SK-N-SH (cell line): ENCODE measurements around the gene BMPR1A. TPM values are rescaled to one million over a fixed set of nuclear protein-coding genes. Genes with fewer than 3 reads are reported as not detected.

Source experiments
- CTCF ChIA-PET: fragments of 300-600, 350-600 bp; formaldehyde crosslinking; extraction: SDS; loops from one replicate; lab custom pipeline; 2021; lab: Yijun Ruan, JAX
- POLR2A ChIA-PET: fragments of 350-600 bp; sonication (Branson Sonifier 250); formaldehyde crosslinking; extraction: SDS; loops from one replicate; lab custom pipeline; 2020; ENCODE audit warnings: antibody characterized with exemption, inconsistent platforms; lab: Yijun Ruan, JAX
- DNase-seq: peaks from one replicate; pipeline ENCODE4 v3.0.0; 2012
- H2AFZ ChIP-seq: fragments of 200-600 bp; sonication (generic); 2 replicates; pipeline ENCODE4 v1.8.1; 2016; ENCODE audit warnings: antibody characterized with exemption, mild to moderate bottlenecking, low read depth
- H3F3A ChIP-seq: fragments of 200-600 bp; sonication (generic); replicated peaks from 2 replicates; pipeline ENCODE3; 2016; ENCODE audit warnings: antibody characterized with exemption, mild to moderate bottlenecking; ENCODE audit not compliant: insufficient read depth
- H3K27ac ChIP-seq, 2 experiments: fragments of 200-500 bp in 1 of 2; fragments of 200-600 bp in 1 of 2; sonication (Bioruptor generic) in 1 of 2; sonication (generic), shearing (Covaris generic) in 1 of 2; 2 replicates each; pipeline versions ENCODE4 v1.5.1 to v1.6.1; 2014 to 2016; ENCODE audit warnings: low read depth in 2 of 2, inconsistent platforms in 1 of 2, low read length in 1 of 2, mild to moderate bottlenecking in 1 of 2, mixed read lengths in 1 of 2
- H3K27me3 ChIP-seq: fragments of 200-600 bp; sonication (generic), shearing (Covaris generic); 2 replicates; pipeline ENCODE4 v1.6.1; 2016; ENCODE audit warnings: mixed run types; ENCODE audit not compliant: insufficient read depth
- H3K36me3 ChIP-seq, 2 experiments: fragments of 200-500 bp in 1 of 2; fragments of 200-600 bp in 1 of 2; sonication (Bioruptor generic) in 1 of 2; sonication (generic) in 1 of 2; replicated peaks in 1 of 2; 2 replicates each; pipeline versions ENCODE3 to v1.5.1; 2014 to 2016; ENCODE audit warnings: low read length in 1 of 2, mild to moderate bottlenecking in 1 of 2; ENCODE audit not compliant: insufficient read depth in 2 of 2, control insufficient read depth in 1 of 2
- H3K4me1 ChIP-seq, 2 experiments: fragments of 200-500 bp in 1 of 2; fragments of 200-600 bp in 1 of 2; sonication (Bioruptor generic) in 1 of 2; sonication (generic), shearing (Covaris generic) in 1 of 2; 2 replicates each; pipeline versions ENCODE4 v1.5.1 to v1.6.1; 2014 to 2016; ENCODE audit warnings: low read depth in 1 of 2, low read length in 1 of 2, mixed run types in 1 of 2; ENCODE audit not compliant: insufficient read depth in 2 of 2, control insufficient read depth in 1 of 2
- H3K4me2 ChIP-seq: fragments of 200-600 bp; sonication (generic), shearing (Covaris generic); 2 replicates; pipeline ENCODE4 v1.6.1; 2017; ENCODE audit warnings: mixed run types
- H3K4me3 ChIP-seq, 2 experiments: fragments of 200-500 bp in 1 of 2; fragments of 200-600 bp in 1 of 2; sonication (Bioruptor generic) in 1 of 2; sonication (generic), shearing (Covaris generic) in 1 of 2; 2 replicates each; pipeline versions ENCODE4 v1.5.1 to v1.8.1; 2014 to 2016; ENCODE audit warnings: low read depth in 2 of 2, inconsistent platforms in 1 of 2, low read length in 1 of 2, mild to moderate bottlenecking in 1 of 2, mixed read lengths in 1 of 2, moderate library complexity in 1 of 2
- H3K79me2 ChIP-seq: fragments of 200-600 bp; sonication (generic); 2 replicates; pipeline ENCODE4 v1.8.1; 2017; ENCODE audit warnings: mild to moderate bottlenecking; ENCODE audit not compliant: insufficient read depth
- H3K9ac ChIP-seq: fragments of 200-600 bp; sonication (generic); 2 replicates; pipeline ENCODE4 v1.6.1; 2017; ENCODE audit warnings: mixed run types
- H3K9me2 ChIP-seq: fragments of 200-600 bp; sonication (generic); 2 replicates; pipeline ENCODE4 v1.6.1; 2017; ENCODE audit warnings: mixed run types
- H3K9me3 ChIP-seq: fragments of 200-600 bp; sonication (generic); 2 replicates; pipeline ENCODE4 v1.6.1; 2017; ENCODE audit warnings: mixed run types, mild to moderate bottlenecking, moderate library complexity
- H4K20me1 ChIP-seq: fragments of 200-600 bp; sonication (generic); 2 replicates; pipeline ENCODE4 v1.6.1; 2017; ENCODE audit warnings: mild to moderate bottlenecking, mixed run types; ENCODE audit not compliant: insufficient read depth
- CHD2 ChIP-seq: fragments of 150-350 bp; IDR thresholded peaks from 2 replicates; pipeline ENCODE4 v1.6.1; 2018; ENCODE audit warnings: low read length; ENCODE audit not compliant: partially characterized antibody
- CTCF ChIP-seq: fragments of 200-600 bp; sonication (generic); IDR thresholded peaks from 2 replicates; pipeline ENCODE4 v1.6.1; 2017; ENCODE audit warnings: antibody characterized with exemption, mild to moderate bottlenecking, moderate library complexity
- ELF1 ChIP-seq: IDR thresholded peaks from 2 replicates; pipeline ENCODE4 v1.4.0; 2012
- EP300 ChIP-seq, 2 experiments: IDR thresholded peaks; 2 replicates each; pipeline versions ENCODE4 v1.4.0 to v1.6.1; 2012; ENCODE audit warnings: borderline replicate concordance in 1 of 2, low read depth in 1 of 2, low read length in 1 of 2
- EZH2phosphoT487 ChIP-seq: fragments of 200-600 bp; sonication (generic); IDR thresholded peaks from 2 replicates; pipeline ENCODE4 v1.6.1; 2017; ENCODE audit warnings: low read depth, mixed run types, mild to moderate bottlenecking, antibody characterized with exemption, moderate library complexity, borderline replicate concordance
- FOSL2 ChIP-seq: IDR thresholded peaks from 2 replicates; pipeline ENCODE4 v1.4.0; 2012; ENCODE audit warnings: low read depth, mild to moderate bottlenecking, moderate library complexity, borderline replicate concordance
- FOXM1 ChIP-seq: IDR thresholded peaks from 2 replicates; pipeline ENCODE4 v1.4.0; 2012; ENCODE audit warnings: low read depth, mild to moderate bottlenecking
- GATA2 ChIP-seq: sonication (generic); formaldehyde crosslinking; IDR thresholded peaks from 2 replicates; pipeline ENCODE4 v1.5.0; 2020; ENCODE audit warnings: mild to moderate bottlenecking, missing genetic modification reagents
- JUND ChIP-seq: IDR thresholded peaks from 2 replicates; pipeline ENCODE4 v1.4.0; 2012
- MAX ChIP-seq: IDR thresholded peaks from 2 replicates; pipeline ENCODE4 v1.4.0; 2012; ENCODE audit warnings: low read depth
- MEF2A ChIP-seq: IDR thresholded peaks from 2 replicates; pipeline ENCODE4 v1.4.0; 2012; ENCODE audit warnings: low read depth, borderline replicate concordance
- MXI1 ChIP-seq: IDR thresholded peaks from 2 replicates; pipeline ENCODE4 v1.6.1; 2012; ENCODE audit warnings: mild to moderate bottlenecking, low read depth, low read length, improper control_type of control experiment
- PBX3 ChIP-seq: IDR thresholded peaks from 2 replicates; pipeline ENCODE4; 2012
- POLR2AphosphoS5 ChIP-seq: IDR thresholded peaks from 2 replicates; pipeline ENCODE4 v1.6.1; 2012; ENCODE audit warnings: low read depth, low read length
- RAD21 ChIP-seq: IDR thresholded peaks from 2 replicates; pipeline ENCODE4 v1.6.1; 2012; ENCODE audit warnings: mild to moderate bottlenecking, low read length
- SIN3A ChIP-seq: IDR thresholded peaks from 2 replicates; pipeline ENCODE4 v1.6.1; 2012; ENCODE audit warnings: low read depth, mild to moderate bottlenecking, low read length, moderate library complexity, borderline replicate concordance
- SMC3 ChIP-seq: IDR thresholded peaks from 2 replicates; pipeline ENCODE4 v1.6.1; 2012; ENCODE audit warnings: low read depth, low read length, improper control_type of control experiment
- TEAD4 ChIP-seq: IDR thresholded peaks from 2 replicates; pipeline ENCODE4 v1.4.0; 2012; ENCODE audit warnings: mild to moderate bottlenecking, borderline replicate concordance; ENCODE audit not compliant: insufficient read depth
- USF1 ChIP-seq: IDR thresholded peaks from 2 replicates; pipeline ENCODE4 v1.4.0; 2012; ENCODE audit warnings: low read depth, borderline replicate concordance
- YY1 ChIP-seq: IDR thresholded peaks from 2 replicates; pipeline ENCODE4 v1.4.0; 2012; ENCODE audit warnings: low read depth, mild to moderate bottlenecking
- ZBTB33 ChIP-seq: IDR thresholded peaks from 2 replicates; pipeline ENCODE4 v1.4.0; 2012; ENCODE audit warnings: low read depth, borderline replicate concordance
- WGBS: methylation state at CpG from one replicate; pipeline ENCODE4 v1.1.6; 2017; ENCODE audit warnings: low lambda C conversion rate; 5-methylcytosine and 5-hydroxymethylcytosine counted together
- polyA plus RNA-seq, 3 experiments: library from polyadenylated mRNA; depleted of rRNA; stranded (reverse); fragments of >200 nt; gene quantifications; 2 replicates each; pipeline ENCODE4 v1.2.3, GENCODE V29; 2012

Gene BMPR1A
- polyA plus RNA-seq, 1 of the 3 experiments (the other 2 are of a cell fraction): 12.7 TPM

- H3K27ac ChIP-seq: no peak overlapping the region
- POLR2A ChIA-PET: no interaction called here
- no peak for DNase-seq
- no peak overlapping the region for H3K9ac ChIP-seq
- H3K36me3 ChIP-seq: peaks cover 8 to 30% of the 10 kb centered on the region in 2 experiments
- TF ChIP-seq FOSL2 (no peak), CTCF (no peak), EZH2phosphoT487 (no peak), ELF1 (no peak), USF1 (no peak), GATA2 (CRISPR knock-in tag) (no peak), MXI1 (no peak), POLR2AphosphoS5 (no peak), SMC3 (no peak), EP300 (IDR thresholded peaks at IDR 0.05; ENCODE audit: borderline replicate concordance in 1 of 2, low read depth in 1 of 2, low read length in 1 of 2) (no peak), RAD21 (no peak)
- no peaks in the 10 kb centered on the region for H3K9me3 ChIP-seq
- H3K4me2 ChIP-seq: no peak overlapping the region
- peaks cover 5 to 46% of the 10 kb centered on the region in 2 experiments; a peak in 2 of 4 replicates for H3K4me1 ChIP-seq
- no peaks in the 10 kb centered on the region for H3K9me2 ChIP-seq
- peaks cover 50% of the 10 kb centered on the region for H3K79me2 ChIP-seq
- no peak overlapping the region for H3K4me3 ChIP-seq
- no peaks in the 10 kb centered on the region for H3K27me3 ChIP-seq
- H3F3A ChIP-seq: no peaks in the 10 kb centered on the region
- H2AFZ ChIP-seq: no peak overlapping the region
- CTCF ChIA-PET: interaction anchor here (1.4 to 1.6 kb wide), 2 partner anchors 23 to 165 kb away, joined by 4 to 6 read pairs; no protein-coding TSS in a partner anchor
- H4K20me1 ChIP-seq: no peaks in the 10 kb centered on the region
- 93% methylated on average over 2 of the region's 2 CpGs for WGBS
Observed at GRCh38 chr10:86876748-86877147, 120.3 kb downstream of the BMPR1A start.

- ChIA-PET CTCF (interaction anchor here (1.0 to 2.1 kb wide), 4 partner anchors 83 to 237 kb away, joined by 3 to 8 read pairs (median 4); no protein-coding TSS in a partner anchor), POLR2A (interaction anchor here (0.7 kb wide), 1 partner anchor 13 kb away, joined by 4 read pairs; no protein-coding TSS in a partner anchor)
- DNase-seq: no peak
- H3K4me1 ChIP-seq: peaks cover 3 to 35% of the 10 kb centered on the region in 2 experiments; a peak in 2 of 4 replicates
- WGBS: 89% methylated on average over 3 of the region's 3 CpGs
- H4K20me1 ChIP-seq: no peaks in the 10 kb centered on the region
- H3K4me2 ChIP-seq: no peak overlapping the region
- H2AFZ ChIP-seq: no peak overlapping the region
- no peaks in the 10 kb centered on the region for H3K9me2 ChIP-seq
- no peak overlapping the region for H3K9ac ChIP-seq
- no peak overlapping the region for H3K4me3 ChIP-seq
- peaks cover 8 to 30% of the 10 kb centered on the region in 2 experiments for H3K36me3 ChIP-seq
- H3K9me3 ChIP-seq: no peaks in the 10 kb centered on the region
- no peaks in the 10 kb centered on the region for H3F3A ChIP-seq
- no peaks in the 10 kb centered on the region for H3K27me3 ChIP-seq
- no peak for TF ChIP-seq MXI1
- no peak for TF ChIP-seq MEF2A
- TF ChIP-seq MAX: no peak
- TF ChIP-seq SIN3A: no peak
- TF ChIP-seq JUND: no peak
- TF ChIP-seq PBX3: no peak
- TF ChIP-seq FOXM1: no peak
- TF ChIP-seq ZBTB33: no peak
- TF ChIP-seq CHD2: no peak
- TF ChIP-seq YY1: no peak
- TF ChIP-seq RAD21: no peak
- no peak for TF ChIP-seq TEAD4
- TF ChIP-seq FOSL2: no peak
- no peak overlapping the region for H3K27ac ChIP-seq
- H3K79me2 ChIP-seq: peaks cover 43% of the 10 kb centered on the region
Observed at GRCh38 chr10:86878983-86879713, 122.7 kb downstream of the BMPR1A start.
